GM19468 (cell line): ENCODE measurements around the gene GNB2.

Source experiments
- ATAC-seq: cut with Tn5 transposase; IDR thresholded peaks from one replicate; pipeline ENCODE4 v1.9.1; 2021; ENCODE audit warnings: mild to moderate bottlenecking, moderate library complexity, moderate number of reproducible peaks; ENCODE audit not compliant: unreplicated experiment; ENCODE audit errors: extremely low read depth

Gene GNB2

DNA sequence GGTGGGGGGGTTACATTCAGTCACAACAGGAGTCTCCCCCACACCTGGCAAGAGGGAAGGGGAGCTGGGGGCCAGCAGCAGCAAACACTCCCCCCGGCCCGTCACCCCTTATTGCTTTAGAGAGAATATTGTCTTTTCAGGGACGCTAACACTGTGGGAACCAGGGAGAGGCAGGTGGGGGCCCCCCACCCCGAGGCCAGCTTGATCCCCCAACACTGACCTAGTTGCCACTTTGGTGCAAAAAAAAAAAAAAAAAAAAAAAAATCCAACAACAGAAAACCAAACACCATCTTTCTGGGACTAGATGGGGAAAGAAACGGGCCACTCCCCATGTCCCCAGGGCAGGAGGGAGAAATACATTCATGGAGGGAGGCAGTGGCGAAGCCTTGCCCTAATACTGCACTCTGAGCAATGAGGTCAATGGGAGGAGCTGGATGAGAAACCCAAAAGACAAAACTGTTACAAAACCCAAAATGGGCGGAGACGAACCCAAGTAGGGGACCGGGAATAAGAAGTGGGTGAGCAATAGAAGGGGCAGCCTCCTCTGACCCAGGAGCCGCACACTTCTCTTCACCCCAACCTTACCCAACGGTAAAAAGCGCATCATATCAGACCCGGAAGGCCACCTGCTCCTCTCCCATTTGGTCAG lies 6.5 kb downstream of the GNB2 start:
- no peak for ATAC-seq

- ATAC-seq, result no peak
Measured at GRCh38 chr7:100680576-100681271, 7.2 kb downstream of the GNB2 start.

- no peak for ATAC-seq
Measured at GRCh38 chr7:100681491-100682227, 8.1 kb downstream of the GNB2 start.

- no peak for ATAC-seq
Measured at GRCh38 chr7:100682228-100682741, 8.7 kb downstream of the GNB2 start.

DNA sequence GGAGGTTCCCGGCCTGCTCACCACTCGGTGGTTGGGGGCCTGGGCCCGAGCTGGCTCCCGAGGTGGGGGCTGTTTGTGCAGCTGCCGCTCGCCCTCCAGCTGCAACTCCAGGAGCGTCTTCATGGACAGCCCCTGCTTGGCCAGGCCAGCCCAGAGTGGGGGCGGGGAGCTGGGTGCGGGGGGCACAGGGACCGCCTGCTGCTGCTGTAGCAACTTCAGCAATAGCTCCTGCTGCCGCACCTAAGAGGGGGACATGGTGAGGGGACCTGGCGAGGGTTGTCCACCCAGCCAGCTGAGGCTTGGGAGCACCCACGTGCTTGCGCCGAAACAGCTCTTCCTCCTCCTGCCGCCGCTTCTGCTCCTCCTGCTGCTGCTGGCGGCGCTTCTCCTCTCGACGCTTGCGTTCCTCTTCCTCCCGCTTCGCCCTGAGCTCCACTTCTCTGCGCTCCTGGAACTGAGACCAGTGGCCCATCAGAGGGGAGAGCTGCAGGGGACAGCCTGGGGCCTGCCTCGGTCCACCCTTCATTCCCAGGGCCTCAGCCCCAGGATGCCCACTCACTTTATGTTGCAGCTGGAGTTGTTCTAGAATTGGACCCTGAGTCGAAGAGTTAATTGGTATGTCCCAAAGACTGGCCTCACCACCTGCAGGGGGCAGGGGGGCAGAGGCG lies 9.6 kb downstream of the GNB2 start:
- no peak for ATAC-seq

DNA sequence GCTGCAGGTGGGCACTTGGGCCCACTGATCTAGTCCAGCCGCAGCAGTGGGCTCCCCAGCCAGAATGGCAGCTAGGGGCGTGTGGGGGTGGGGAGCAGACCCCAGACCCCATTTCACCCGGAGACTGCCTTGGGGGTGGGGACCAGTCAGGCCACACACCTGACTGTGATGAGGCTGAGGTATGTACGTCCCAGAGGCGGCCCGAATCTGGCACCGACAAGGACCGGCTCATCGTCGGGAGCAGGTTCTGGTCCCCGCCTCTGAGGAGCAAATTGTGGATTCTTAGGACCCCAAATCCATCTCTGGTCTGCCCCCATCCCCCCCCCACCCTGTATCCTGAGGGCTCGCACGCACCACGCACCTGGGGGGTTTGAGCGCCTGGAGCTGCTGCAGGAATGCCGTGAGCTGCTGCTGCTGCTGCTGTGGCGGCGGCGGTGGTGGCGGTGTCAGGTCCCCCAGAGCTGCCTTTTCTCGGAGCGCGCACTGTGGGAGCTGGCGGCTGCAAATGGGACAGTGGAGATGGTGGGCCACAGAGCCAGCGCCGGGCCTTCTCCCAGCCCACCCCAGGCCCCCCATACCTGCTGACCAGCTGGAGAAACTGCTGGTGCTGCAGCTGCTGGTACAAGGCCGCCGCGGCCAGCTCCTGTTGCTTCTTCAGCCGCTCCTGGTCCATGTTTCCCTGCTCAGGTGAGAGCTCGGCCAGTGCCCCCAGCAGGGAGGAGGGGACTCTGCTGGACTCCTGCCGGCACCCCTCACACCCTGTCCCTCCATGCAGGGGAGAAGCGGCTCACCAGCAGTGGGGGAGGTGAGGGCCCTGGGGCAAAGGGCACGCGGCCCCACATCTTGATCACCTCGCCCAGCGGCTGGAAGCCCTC lies 10.4 kb downstream of the GNB2 start:
- no peak for ATAC-seq

DNA sequence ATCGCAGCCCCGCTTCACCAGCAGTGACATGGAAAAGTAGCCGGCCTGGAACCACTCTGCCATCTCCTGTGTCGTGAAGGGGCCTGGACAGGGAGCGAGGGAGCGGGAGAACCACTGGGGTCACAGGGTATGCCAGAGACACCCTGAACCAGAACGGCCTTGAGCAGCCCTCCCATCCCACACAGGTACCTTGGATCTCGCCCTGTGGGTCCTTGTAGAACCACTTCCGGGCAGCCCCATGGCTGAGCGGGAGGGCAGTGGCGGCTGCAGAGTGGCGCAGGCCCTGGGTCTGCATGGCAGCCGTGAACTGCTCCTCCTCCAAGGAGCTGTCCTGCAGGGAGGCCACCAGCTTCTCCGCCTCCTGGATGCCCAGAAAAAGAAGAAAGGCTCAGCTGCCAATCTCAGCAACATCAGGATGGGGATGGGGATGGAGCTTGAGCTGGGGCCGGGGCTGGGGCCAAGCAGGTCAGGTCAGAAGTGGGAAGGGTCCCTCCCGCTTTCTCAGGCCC lies 11.0 kb downstream of the GNB2 start:
- ATAC-seq, result no peak

- ATAC-seq, result no peak
Measured at GRCh38 chr7:100685049-100685605, 11.6 kb downstream of the GNB2 start.

- no peak for ATAC-seq
Measured at GRCh38 chr7:100685631-100686145, 12.1 kb downstream of the GNB2 start.

DNA sequence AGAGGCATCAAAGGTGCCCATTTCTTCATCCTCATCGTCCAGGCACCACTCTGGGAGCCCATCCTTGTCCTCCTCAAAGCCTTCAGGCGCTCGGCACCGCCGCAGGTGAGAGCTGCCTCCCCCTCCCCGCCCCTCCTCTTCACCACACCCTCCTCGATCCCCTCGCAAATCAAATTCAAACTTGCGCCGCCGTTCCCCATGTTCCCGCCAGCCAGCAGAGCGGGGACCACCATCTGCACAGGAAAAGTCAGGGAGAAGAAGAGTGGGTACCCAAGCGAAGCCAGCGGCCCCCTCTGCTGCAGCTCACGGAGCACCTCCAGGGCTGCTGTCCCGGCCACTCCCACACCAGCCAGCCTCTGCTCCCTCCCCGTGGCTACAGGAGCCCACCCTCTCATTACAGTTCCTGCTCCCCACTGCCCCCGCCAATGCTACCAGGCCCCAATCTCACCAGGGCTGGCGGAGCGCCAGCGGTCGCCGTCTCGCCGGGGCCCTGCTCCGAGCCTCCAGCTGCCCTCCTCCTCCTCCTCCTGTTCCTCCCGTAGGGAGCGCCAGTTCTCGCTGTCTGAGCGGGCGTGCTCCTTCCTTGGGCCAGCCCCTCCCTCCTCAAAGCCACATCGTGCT lies 12.8 kb downstream of the GNB2 start:
- ATAC-seq, result no peak

GRCh38 chr7:100686822-100687211 lies 13.3 kb downstream of the GNB2 start:
- no peak for ATAC-seq

DNA sequence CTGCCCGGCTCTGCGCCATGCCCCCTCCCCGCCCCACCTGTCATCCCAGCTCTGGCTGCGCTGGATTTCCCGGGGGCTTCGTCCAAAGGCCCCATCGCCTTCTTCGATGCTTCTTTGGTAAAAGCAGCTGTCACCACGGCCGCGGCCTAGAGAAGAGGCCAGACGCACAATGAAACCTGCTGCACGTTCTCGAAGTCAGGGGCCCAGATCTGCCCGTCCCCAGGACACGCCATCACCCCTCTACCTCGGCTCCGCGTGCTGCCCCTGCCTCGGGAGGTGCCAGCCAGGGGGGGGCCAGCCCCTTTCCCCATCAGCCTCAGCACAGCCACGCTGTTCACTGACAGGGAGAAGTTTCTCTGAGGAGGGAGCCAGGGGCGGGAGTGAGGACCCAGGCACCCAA lies 13.7 kb downstream of the GNB2 start:
- no peak for ATAC-seq

- no peak for ATAC-seq
Measured at GRCh38 chr7:100687751-100688300, 14.3 kb downstream of the GNB2 start.

DNA sequence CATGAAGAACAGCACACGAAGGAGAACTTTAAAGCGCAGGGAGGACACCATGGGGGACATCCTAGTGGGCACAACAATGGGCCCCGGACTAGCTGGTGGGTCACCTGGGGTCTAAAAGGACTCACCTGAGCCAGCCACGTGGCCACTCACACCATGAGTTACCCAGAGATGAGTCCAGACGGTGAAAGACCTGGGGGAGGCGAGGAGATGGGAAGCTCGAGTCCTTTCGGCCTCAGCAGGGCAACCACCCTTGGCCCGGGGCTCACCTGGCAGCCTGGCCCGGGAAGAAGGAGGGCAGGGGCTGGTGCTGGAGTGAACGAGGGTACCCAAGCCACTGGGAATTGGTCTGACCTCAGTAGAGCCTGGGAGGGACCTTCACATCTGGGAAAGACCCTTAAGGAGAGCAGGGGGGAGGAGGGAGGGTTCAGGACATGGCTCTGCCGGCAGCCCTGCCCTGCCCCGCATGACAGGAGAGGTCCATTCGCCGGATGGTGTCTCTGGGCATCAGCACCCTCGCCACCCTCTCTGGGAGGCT lies 14.9 kb downstream of the GNB2 start:
- ATAC-seq, result no peak

GRCh38 chr7:100689230-100690135 lies 15.9 kb downstream of the GNB2 start:
- no peak for ATAC-seq

- no peak for ATAC-seq
Measured at GRCh38 chr7:100691676-100692577, 18.4 kb downstream of the GNB2 start.
